DND-41 (cell line): Measurements from ENCODE around the gene SPATA3.

Experiments
- ATAC-seq: fragments of 200-7000 bp; cut with Tn5 transposase; 3 replicates; pipeline ENCODE4 v1.9.1; 2021; ENCODE audit warnings: low read depth; ENCODE audit not compliant: insufficient read depth
- DNase-seq: peaks from one replicate; pipeline ENCODE4 v3.0.0-alpha.2; 2020
- H2AFZ ChIP-seq: 2 replicates; pipeline ENCODE4 v1.6.0; 2012; ENCODE audit warnings: low read depth, low read length
- H3K27ac ChIP-seq: 2 replicates; pipeline ENCODE4 v1.5.1; 2012; ENCODE audit warnings: low read length, inconsistent platforms
- H3K27me3 ChIP-seq: fragments of 200-600 bp; sonication (generic); 2 replicates; pipeline ENCODE4 v1.6.0; 2012; ENCODE audit warnings: low read length, mild to moderate bottlenecking, inconsistent platforms; ENCODE audit not compliant: insufficient read depth, poor library complexity
- H3K36me3 ChIP-seq: 2 replicates; pipeline ENCODE4 v1.5.1; 2012; ENCODE audit warnings: low read length, inconsistent platforms; ENCODE audit not compliant: insufficient read depth
- H3K4me1 ChIP-seq: 2 replicates; pipeline ENCODE4 v1.5.1; 2012; ENCODE audit warnings: mild to moderate bottlenecking, low read length; ENCODE audit not compliant: insufficient read depth
- H3K4me2 ChIP-seq: 2 replicates; pipeline ENCODE4 v1.6.0; 2012; ENCODE audit warnings: mild to moderate bottlenecking, moderate library complexity, low read length, inconsistent platforms; ENCODE audit not compliant: insufficient read depth
- H3K4me3 ChIP-seq, 2 experiments: fragments of 200-600 bp in 1 of 2; shearing (Covaris generic) in 1 of 2; 2 replicates each; pipeline ENCODE4 v1.5.1; 2012 to 2016; ENCODE audit warnings: inconsistent platforms in 2 of 2, low read length in 2 of 2, mild to moderate bottlenecking in 2 of 2, low read depth in 1 of 2, moderate library complexity in 1 of 2
- H3K79me2 ChIP-seq: 2 replicates; pipeline ENCODE4 v1.6.0; 2012; ENCODE audit warnings: low read length, inconsistent platforms; ENCODE audit not compliant: insufficient read depth
- H3K9ac ChIP-seq: 2 replicates; pipeline ENCODE4 v1.6.0; 2012; ENCODE audit warnings: low read depth, mild to moderate bottlenecking, inconsistent platforms, low read length, moderate library complexity
- H3K9me3 ChIP-seq: 2 replicates; pipeline ENCODE4 v1.5.1; 2012; ENCODE audit warnings: low read length, moderate library complexity, mild to moderate bottlenecking, inconsistent platforms; ENCODE audit not compliant: insufficient read depth, severe bottlenecking
- H4K20me1 ChIP-seq: 2 replicates; pipeline ENCODE4 v1.6.0; 2012; ENCODE audit warnings: low read length; ENCODE audit not compliant: insufficient read depth
- CTCF ChIP-seq: IDR thresholded peaks from 2 replicates; pipeline ENCODE4 v1.5.1; 2012; ENCODE audit warnings: borderline replicate concordance, low read length, moderate library complexity, mild to moderate bottlenecking; ENCODE audit not compliant: poor library complexity, severe bottlenecking; ENCODE audit errors: extremely low read depth
- EZH2 ChIP-seq: IDR thresholded peaks from 3 replicates; pipeline ENCODE4 v1.6.1; 2012; ENCODE audit warnings: borderline replicate concordance, low read depth, mild to moderate bottlenecking, moderate library complexity, low read length, inconsistent platforms; ENCODE audit not compliant: severe bottlenecking

The SPATA3 gene

GRCh38 chr2:230969659-230970015 is 26.3 kb upstream of the SPATA3 start:
- Histone ChIP-seq H3K27me3 (no peaks in the 10 kb centered on the region), H3K4me3 (no peak overlapping the region), H4K20me1 (no peaks in the 10 kb centered on the region), H3K79me2 (no peaks in the 10 kb centered on the region), H3K4me2 (no peak overlapping the region), H3K9ac (no peak overlapping the region), H2AFZ (no peak overlapping the region), H3K9me3 (no peaks in the 10 kb centered on the region), H3K4me1 (peaks cover 8% of the 10 kb centered on the region), H3K36me3 (no peaks in the 10 kb centered on the region), H3K27ac (no peak overlapping the region)
- TF ChIP-seq CTCF, result no peak
- no peak for TF ChIP-seq EZH2
- DNase-seq (no peak), ATAC-seq (no peak)

GRCh38 chr2:230972046-230972445 is 23.9 kb upstream of the SPATA3 start:
- Histone ChIP-seq H4K20me1 (no peaks in the 10 kb centered on the region), H3K27ac (no peak overlapping the region), H2AFZ (no peak overlapping the region), H3K9ac (no peak overlapping the region), H3K4me1 (peaks cover 8% of the 10 kb centered on the region), H3K27me3 (no peaks in the 10 kb centered on the region), H3K79me2 (no peaks in the 10 kb centered on the region), H3K4me3 (no peak overlapping the region), H3K4me2 (no peak overlapping the region), H3K36me3 (no peaks in the 10 kb centered on the region), H3K9me3 (no peaks in the 10 kb centered on the region)
- DNase-seq, result no peak
- ATAC-seq, result no peak
- TF ChIP-seq EZH2 (no peak), CTCF (no peak)

- H3K27me3 ChIP-seq, result no peaks in the 10 kb centered on the region
- no peaks in the 10 kb centered on the region for H3K36me3 ChIP-seq
- no peak overlapping the region for H3K4me2 ChIP-seq
- no peak overlapping the region for H2AFZ ChIP-seq
- peaks cover 8% of the 10 kb centered on the region for H3K4me1 ChIP-seq
- ATAC-seq (peak; percentile 97), DNase-seq (peak; percentile 52)
- H3K27ac ChIP-seq, result no peak overlapping the region
- H3K79me2 ChIP-seq, result no peaks in the 10 kb centered on the region
- TF ChIP-seq CTCF, result no peak
- no peak for TF ChIP-seq EZH2
- H4K20me1 ChIP-seq, result no peaks in the 10 kb centered on the region
- no peak overlapping the region for H3K9ac ChIP-seq
- no peaks in the 10 kb centered on the region for H3K9me3 ChIP-seq
- no peak overlapping the region for H3K4me3 ChIP-seq
Measured at GRCh38 chr2:230974096-230974913, 21.6 kb upstream of the SPATA3 start.

DNA sequence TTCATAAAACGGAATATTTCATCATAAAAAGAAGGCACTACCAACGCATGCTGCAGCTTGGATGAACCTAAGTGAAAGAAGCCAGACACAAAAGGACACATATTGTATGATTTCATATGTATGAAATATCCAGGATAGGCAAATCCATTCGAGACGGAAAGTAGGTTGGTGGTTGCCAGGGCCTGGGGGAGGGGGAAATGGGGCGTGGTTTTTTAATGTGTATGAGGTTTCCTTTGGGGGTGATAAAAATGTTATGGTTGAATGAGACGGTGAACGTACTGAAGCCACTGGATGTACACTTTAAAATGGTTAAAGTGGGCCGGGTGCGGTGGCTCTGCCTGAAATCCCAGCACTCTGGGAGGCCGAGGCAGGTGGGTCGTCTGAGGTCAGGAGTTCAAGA is 20.0 kb upstream of the SPATA3 start:
- Histone ChIP-seq H3K79me2 (no peaks in the 10 kb centered on the region), H3K4me1 (peaks cover 17% of the 10 kb centered on the region), H4K20me1 (no peaks in the 10 kb centered on the region), H3K9ac (no peak overlapping the region), H3K36me3 (no peaks in the 10 kb centered on the region), H3K4me3 (no peak overlapping the region), H3K4me2 (no peak overlapping the region), H3K27ac (no peak overlapping the region), H2AFZ (no peak overlapping the region), H3K9me3 (no peaks in the 10 kb centered on the region), H3K27me3 (no peaks in the 10 kb centered on the region)
- ATAC-seq, result no peak
- no peak for TF ChIP-seq EZH2
- TF ChIP-seq CTCF, result no peak
- DNase-seq, result no peak
